Measurements from ENCODE around the gene APMAP. TPM values are rescaled to one million over a fixed set of nuclear protein-coding genes. Genes with fewer than 3 reads are reported as not detected.

The APMAP gene
- total and polyA plus RNA-seq, 8 donors = 20.8 to 47.8 (median 28.4) TPM

DNA sequence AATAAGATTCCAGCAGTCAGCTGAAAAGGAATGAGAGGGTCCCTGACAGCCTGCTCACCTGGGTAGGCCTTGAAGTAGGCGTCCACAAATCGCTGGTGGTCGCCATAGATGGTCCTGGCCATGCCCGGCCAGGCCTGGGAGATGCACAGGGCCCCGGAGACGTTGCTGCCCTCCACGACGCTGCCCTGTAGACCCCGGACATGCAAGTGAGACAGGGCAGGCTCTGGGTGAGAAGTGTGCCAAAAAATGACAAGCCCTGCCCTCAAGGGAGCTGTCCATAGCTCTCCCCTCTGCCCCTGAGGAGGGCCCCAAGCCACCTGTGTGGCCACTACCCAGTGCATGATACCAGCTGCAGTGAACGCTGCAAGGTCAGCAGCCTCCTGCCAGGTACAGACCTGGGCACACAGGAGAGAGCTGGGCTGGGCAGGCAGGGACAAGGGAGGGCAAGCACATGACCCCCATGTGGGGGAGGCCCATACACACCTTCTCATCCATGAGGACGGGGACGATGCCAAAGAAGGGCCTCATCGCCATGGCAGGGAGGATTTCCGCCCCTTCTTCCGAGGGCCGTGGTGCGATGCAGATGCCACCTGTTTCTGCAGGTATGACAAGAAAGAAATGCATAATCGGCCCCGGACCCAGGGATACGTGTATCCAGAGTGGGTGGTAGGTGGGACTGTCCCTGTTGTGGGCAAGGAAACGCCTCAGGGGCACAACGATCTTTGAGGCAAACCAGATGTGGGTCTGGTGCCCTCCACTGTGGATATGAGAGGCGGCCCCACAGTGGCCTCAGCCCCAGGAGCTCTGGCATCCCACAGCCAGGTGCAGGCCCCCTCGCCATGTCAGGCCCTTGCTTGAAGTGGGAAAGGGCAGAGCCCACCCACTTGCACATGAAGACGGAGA is 21.2 kb upstream of the APMAP start:
- no peak overlapping the region for H3K4me3 ChIP-seq
- peak in 3 of 6 donors; percentile 2 to 13 (median 10) for DNase-seq
- no peak overlapping the region for H3K27ac ChIP-seq
- no peaks in the 10 kb centered on the region for H3K27me3 ChIP-seq
- no peak for FAIRE-seq
- peaks cover 0 to 55% (median 29%) of the 10 kb centered on the region in 3 donors for H3K36me3 ChIP-seq
- WGBS, 2 donors = 90% methylated on average over 25 of the region's 25 CpGs
- H3K9me3 ChIP-seq = no peaks in the 10 kb centered on the region
- TF ChIP-seq, protein P1, sequence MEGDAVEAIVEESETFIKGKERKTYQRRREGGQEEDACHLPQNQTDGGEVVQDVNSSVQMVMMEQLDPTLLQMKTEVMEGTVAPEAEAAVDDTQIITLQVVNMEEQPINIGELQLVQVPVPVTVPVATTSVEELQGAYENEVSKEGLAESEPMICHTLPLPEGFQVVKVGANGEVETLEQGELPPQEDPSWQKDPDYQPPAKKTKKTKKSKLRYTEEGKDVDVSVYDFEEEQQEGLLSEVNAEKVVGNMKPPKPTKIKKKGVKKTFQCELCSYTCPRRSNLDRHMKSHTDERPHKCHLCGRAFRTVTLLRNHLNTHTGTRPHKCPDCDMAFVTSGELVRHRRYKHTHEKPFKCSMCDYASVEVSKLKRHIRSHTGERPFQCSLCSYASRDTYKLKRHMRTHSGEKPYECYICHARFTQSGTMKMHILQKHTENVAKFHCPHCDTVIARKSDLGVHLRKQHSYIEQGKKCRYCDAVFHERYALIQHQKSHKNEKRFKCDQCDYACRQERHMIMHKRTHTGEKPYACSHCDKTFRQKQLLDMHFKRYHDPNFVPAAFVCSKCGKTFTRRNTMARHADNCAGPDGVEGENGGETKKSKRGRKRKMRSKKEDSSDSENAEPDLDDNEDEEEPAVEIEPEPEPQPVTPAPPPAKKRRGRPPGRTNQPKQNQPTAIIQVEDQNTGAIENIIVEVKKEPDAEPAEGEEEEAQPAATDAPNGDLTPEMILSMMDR (IDR thresholded peaks at IDR 0.05) = no peak
- ATAC-seq = no peak
- intact Hi-C loops (cut with DNase I) = loop anchor here in 1 of 3 donors (5.0 kb wide), 1 partner anchor 34 kb away; no protein-coding TSS in a partner anchor
- H3K4me1 ChIP-seq = peaks cover 32 to 33% (median 33%) of the 10 kb centered on the region in 3 donors

DNA sequence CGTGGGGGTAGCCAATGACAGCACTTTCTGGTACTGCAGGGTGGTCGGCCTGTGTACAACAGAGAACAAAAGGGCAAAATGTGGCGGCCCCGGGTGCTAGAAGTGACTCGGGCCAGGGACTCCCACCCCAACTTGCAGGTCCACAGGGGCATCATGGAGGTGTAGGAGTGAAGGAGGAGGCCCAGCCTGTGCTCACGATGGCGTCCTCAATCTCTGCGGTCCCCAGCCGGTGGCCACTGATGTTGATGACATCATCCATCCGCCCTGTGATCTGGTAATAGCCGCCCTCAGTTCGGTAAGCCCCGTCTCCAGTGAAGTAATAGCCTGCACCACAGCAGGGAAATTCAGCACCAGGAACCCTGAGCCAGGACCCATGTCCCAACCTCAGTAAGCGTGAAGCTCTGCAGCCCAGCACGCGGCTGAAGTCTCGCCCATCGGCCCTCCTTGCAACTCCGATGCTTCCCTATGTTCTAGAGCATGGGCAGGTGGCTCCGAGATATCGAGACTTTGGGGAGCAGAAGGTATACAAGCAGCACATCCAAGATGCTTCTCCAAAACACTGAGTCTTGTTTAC is 20.2 kb upstream of the APMAP start:
- peak overlapping the region in 1 of 4 donors; percentile 22 for H3K27ac ChIP-seq
- FAIRE-seq (no peak), ATAC-seq (no peak), DNase-seq (peak in 3 of 6 donors; percentile 2 to 8 (median 8))
- peaks cover 0 to 63% (median 37%) of the 10 kb centered on the region in 3 donors for H3K36me3 ChIP-seq
- no peaks in the 10 kb centered on the region for H3K9me3 ChIP-seq
- TF ChIP-seq, protein P1 (IDR thresholded peaks at IDR 0.05) = no peak
- H3K4me3 ChIP-seq = no peak overlapping the region
- H3K27me3 ChIP-seq = no peaks in the 10 kb centered on the region
- intact Hi-C loops (cut with DNase I) = loop anchor here in 1 of 3 donors (5.0 kb wide), 1 partner anchor 35 kb away; no protein-coding TSS in a partner anchor
- peaks cover 22 to 23% (median 23%) of the 10 kb centered on the region in 3 donors for H3K4me1 ChIP-seq
- WGBS, 2 donors = 92 to 93% methylated on average over 21 of the region's 21 CpGs

DNA sequence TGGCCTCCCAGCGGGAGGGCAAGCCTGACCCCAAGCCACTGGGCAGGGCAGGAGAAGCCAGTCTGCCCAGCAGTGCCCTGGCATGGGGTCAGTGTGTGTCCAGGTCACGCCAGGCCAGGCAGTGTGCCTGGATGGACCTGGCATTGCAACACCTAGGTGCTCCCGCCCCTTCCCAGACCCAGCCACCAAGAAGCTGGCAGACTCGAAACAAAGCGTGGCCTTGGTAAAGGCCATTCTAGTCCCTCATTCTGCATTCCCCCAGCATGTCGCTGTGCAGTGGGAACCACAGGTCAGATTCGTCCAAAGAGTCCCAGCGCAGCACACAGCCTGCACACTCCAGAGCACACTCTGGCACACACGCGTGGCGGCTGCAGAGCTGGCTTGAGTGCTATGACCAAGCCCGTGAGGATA is 19.3 kb upstream of the APMAP start:
- peaks cover 0 to 72% (median 44%) of the 10 kb centered on the region in 3 donors for H3K36me3 ChIP-seq
- FAIRE-seq = no peak
- WGBS, 2 donors = 54% methylated on average over 12 of the region's 12 CpGs

DNA sequence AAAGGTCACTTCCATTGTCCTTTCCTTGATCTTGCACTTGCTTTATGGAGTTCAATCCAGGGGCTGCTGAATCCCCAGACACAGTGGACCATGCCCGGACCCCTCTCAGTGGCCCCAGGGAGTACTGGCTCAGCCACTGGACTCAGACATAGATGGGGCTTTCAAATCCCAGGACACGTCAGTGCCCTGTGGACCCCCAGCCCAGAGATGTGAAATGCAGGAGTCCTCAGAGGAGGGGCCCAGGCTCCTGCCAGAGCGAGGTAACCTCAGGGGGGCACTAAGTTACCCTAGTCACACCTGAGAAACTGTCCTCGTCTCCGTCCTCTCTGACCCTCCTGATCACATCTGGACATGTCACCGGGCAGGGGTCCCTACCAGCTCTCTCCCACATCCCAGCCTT is 18.7 kb upstream of the APMAP start:
- peaks cover 0 to 78% (median 46%) of the 10 kb centered on the region in 3 donors for H3K36me3 ChIP-seq
- DNase-seq = peak in 1 of 6 donors; percentile 8
- 91 to 98% methylated on average over 6 of the region's 6 CpGs for WGBS, 2 donors

More for the DNA sequence above, 19.3 kb upstream of the APMAP start:
- intact Hi-C loops (cut with DNase I) = loop anchor here in 1 of 3 donors (5.0 kb wide), 1 partner anchor 35 kb away; no protein-coding TSS in a partner anchor
- Histone ChIP-seq H3K4me1 (peaks cover 15 to 16% (median 16%) of the 10 kb centered on the region in 3 donors), H3K4me3 (no peak overlapping the region), H3K27ac (peak overlapping the region; percentile 3 to 31 (median 12)), H3K27me3 (no peaks in the 10 kb centered on the region), H3K9me3 (no peaks in the 10 kb centered on the region)
- peak; percentile 54 to 78 (median 73) for ATAC-seq
- peak in 3 of 6 donors; percentile 35 to 68 (median 60) for DNase-seq
- TF ChIP-seq, protein P1 (IDR thresholded peaks at IDR 0.05) = no peak

More for the DNA sequence above, 18.7 kb upstream of the APMAP start:
- no peak overlapping the region for H3K4me3 ChIP-seq
- peak overlapping the region in 1 of 4 donors; percentile 31 for H3K27ac ChIP-seq
- no peaks in the 10 kb centered on the region for H3K9me3 ChIP-seq
- intact Hi-C loops (cut with DNase I) = loop anchor here in 1 of 3 donors (5.0 kb wide), 1 partner anchor 36 kb away; no protein-coding TSS in a partner anchor
- FAIRE-seq (no peak), ATAC-seq (no peak)
- H3K27me3 ChIP-seq = no peaks in the 10 kb centered on the region
- H3K4me1 ChIP-seq = peaks cover 9 to 11% (median 10%) of the 10 kb centered on the region in 3 donors
- TF ChIP-seq, protein P1 (IDR thresholded peaks at IDR 0.05) = no peak

All from pancreas (tissue), 10 donors.